Hair follicle dermal papilla cell (primary cell): Measurements from ENCODE around the gene PRAMEF5. TPM values are rescaled to one million over a fixed set of nuclear protein-coding genes. Genes with fewer than 3 reads are reported as not detected.

Experiments
- small RNA-seq: library from RNA; depleted of rRNA; stranded (forward); fragments of <200 nt; gene quantifications from one replicate; pipeline ENCODE3, GENCODE V24; 2012
- total RNA-seq: library from RNA; depleted of rRNA; stranded (reverse); fragments of >200 nt; gene quantifications from 2 replicates; pipeline ENCODE4 v1.2.3, GENCODE V29; 2012

PRAMEF5 gene
- total RNA-seq = not detected in 2 replicates

DNA sequence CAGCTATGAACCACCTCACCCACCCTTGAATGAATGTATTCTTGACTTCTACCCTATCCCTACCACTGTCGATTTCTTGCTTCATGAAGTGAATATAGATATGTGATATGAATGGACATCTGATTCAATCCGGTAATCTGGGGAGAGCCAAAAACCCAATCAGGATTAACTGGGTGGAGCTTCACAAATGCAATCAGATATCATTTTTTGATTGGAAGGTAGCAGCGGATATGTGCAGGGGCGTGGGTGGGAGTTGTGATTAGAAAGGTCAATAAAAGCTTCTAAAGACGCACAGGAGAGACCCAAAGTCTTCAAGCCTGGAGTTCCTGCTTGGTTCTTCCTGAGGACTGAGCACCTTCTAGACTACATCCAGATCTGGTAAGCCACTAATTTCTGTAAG is at the start of gene PRAMEF5:
TSS of gene PRAMEF5 (plus strand) at position 301 of the 400 bp plus-strand sequence. CDS start 5,071 bp downstream, outside the sequence.

DNA sequence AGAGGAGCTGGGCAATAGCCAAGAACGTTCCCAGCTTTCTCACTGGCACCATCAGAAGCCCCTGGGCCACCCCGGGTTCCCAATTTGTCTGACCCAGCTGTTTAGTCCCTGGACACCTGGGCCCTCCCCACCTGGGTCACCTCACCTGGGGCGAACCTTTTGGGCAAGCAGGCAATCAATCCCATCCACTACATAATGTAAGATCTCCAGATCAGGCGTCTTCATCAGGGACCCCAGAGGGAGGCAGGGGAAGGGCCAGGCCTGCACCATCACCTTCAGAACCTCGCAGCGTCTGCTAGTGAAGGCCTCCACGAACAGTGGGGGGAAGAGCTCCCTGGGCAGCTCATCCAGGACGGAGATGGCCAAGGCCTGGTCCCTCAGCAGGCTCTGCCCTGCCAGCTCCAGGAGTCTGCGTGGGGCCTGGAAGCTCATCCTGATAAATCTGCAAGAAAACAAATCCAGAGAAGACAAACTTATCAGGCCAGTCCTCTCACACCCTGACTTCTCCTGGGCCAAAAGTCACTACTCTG is 28.3 kb upstream of the PRAMEF5 start, which contains the start of gene PRAMEF18:
TSS of gene PRAMEF18 (minus strand) at position 480 of the 530 bp plus-strand sequence. CDS start at position 432, 48 bp downstream.

DNA sequence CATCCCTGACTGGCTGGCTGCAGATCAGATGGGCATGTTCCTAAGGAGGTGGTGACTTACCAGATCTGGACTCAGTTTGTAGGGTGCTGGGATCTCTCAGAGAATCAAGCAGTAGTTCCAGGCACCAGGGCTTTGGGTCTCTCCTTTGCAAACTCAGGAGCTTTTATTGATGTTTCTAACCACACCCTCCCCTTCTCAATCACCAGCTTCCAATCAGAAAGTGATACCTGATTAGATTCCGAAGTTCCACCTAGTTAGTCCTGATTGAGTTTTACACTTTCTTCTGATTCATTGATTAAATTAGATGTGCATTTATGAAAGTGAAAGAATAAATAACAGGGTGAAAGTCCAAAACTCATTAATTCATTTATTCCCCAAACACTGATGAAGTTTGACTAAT is 31.0 kb downstream of the PRAMEF5 start, which contains the start of gene PRAMEF8:
TSS of gene PRAMEF8 (minus strand) at position 101 of the 400 bp plus-strand sequence. CDS start 1,046 bp downstream, outside the sequence.

DNA sequence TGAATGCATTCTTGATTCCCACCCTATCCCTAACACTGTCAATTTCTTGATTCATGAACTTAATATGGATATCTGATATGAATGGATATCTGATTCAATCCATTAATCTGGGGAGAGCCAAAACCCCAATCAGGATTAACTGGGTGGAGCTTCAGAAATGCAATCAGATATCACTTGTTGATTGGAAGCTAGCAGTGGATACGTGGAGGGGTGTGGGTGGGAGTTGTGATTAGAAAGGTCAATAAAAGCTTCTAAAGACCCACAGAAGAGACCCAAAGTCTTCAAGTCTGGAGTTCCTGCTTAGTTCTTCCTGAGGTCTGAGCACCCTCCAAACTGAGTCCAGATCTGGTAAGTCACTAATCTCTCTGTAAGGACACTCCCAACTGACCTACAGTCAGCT is 49.2 kb downstream of the PRAMEF5 start, which contains the start of gene PRAMEF33:
TSS of gene PRAMEF33 (plus strand) at position 301 of the 400 bp plus-strand sequence. CDS start 2,416 bp downstream, outside the sequence.

Small RNA genes lying within 50 kb of the gene (small RNA-seq; reads per million reads assigned to genes)
- gene RNU6-771P = not detected

Other genes with a start within 250 kb of the PRAMEF5 start
- gene PRAMEF27, start 197.6 kb upstream of the PRAMEF5 start, total RNA-seq = not detected in 2 replicates
- not detected in 2 replicates for gene HNRNPCL3, start 193.4 kb upstream of the PRAMEF5 start, total RNA-seq
- not detected in 2 replicates for gene PRAMEF25, start 183.4 kb upstream of the PRAMEF5 start, total RNA-seq
- not detected in 2 replicates for gene HNRNPCL2, start 137.3 kb upstream of the PRAMEF5 start, total RNA-seq
- gene PRAMEF26, start 98.2 kb upstream of the PRAMEF5 start, total RNA-seq = not detected in 2 replicates
- gene HNRNPCL4, start 88.6 kb upstream of the PRAMEF5 start, total RNA-seq = not detected in 2 replicates
- not detected in 2 replicates for gene PRAMEF9, start 82.3 kb upstream of the PRAMEF5 start, total RNA-seq
- not detected in 2 replicates for gene PRAMEF13, start 52.8 kb upstream of the PRAMEF5 start, total RNA-seq
- not detected in 2 replicates for gene PRAMEF18, start 28.0 kb upstream of the PRAMEF5 start, total RNA-seq
- gene PRAMEF8, start 30.9 kb downstream of the PRAMEF5 start, total RNA-seq = not detected in 2 replicates
- not detected in 2 replicates for gene PRAMEF33, start 49.3 kb downstream of the PRAMEF5 start, total RNA-seq
- gene PRAMEF15, start 61.4 kb downstream of the PRAMEF5 start, total RNA-seq = not detected in 2 replicates
- gene PRAMEF14, start 92.9 kb downstream of the PRAMEF5 start, total RNA-seq = not detected in 2 replicates
- not detected in 2 replicates for gene PRAMEF19, start 117.7 kb downstream of the PRAMEF5 start, total RNA-seq
- not detected in 2 replicates for gene PRAMEF17, start 135.4 kb downstream of the PRAMEF5 start, total RNA-seq
- not detected in 2 replicates for gene PRAMEF20, start 156.3 kb downstream of the PRAMEF5 start, total RNA-seq